GM12865 (cell line): ENCODE data around the gene ARL2BP.

Experiments
- DNase-seq: peaks from one replicate; pipeline ENCODE4 v3.0.0; 2010; ENCODE audit warnings: low read depth
- H3K4me3 ChIP-seq: 2 replicates; pipeline ENCODE4 v1.5.1; 2011; ENCODE audit warnings: mild to moderate bottlenecking, low read depth, low read length, control low read depth
- CTCF ChIP-seq: IDR thresholded peaks from 2 replicates; pipeline ENCODE4 v1.5.1; 2011; ENCODE audit warnings: low read length, control low read depth, low read depth, inconsistent platforms; ENCODE audit not compliant: insufficient read depth; ENCODE audit errors: missing control alignments

Gene ARL2BP

GRCh38 chr16:57277586-57277985 lies 32.5 kb downstream of the ARL2BP start:
- H3K4me3 ChIP-seq: no peak overlapping the region
- no peak for TF ChIP-seq CTCF
- peak; percentile 46 for DNase-seq

- H3K4me3 ChIP-seq: no peak overlapping the region
- TF ChIP-seq CTCF: no peak
- DNase-seq: no peak
These were observed 33.4 kb downstream of the ARL2BP start for GRCh38 chr16:57278494-57278893.

GRCh38 chr16:57279780-57280638 lies 35.0 kb downstream of the ARL2BP start:
- H3K4me3 ChIP-seq: no peak overlapping the region
- TF ChIP-seq CTCF: no peak
- no peak for DNase-seq

- no peak for DNase-seq
- TF ChIP-seq CTCF: no peak
- H3K4me3 ChIP-seq: no peak overlapping the region
These were observed 36.7 kb downstream of the ARL2BP start for GRCh38 chr16:57281791-57282190.

- H3K4me3 ChIP-seq: no peak overlapping the region
- TF ChIP-seq CTCF: no peak
- no peak for DNase-seq
These were observed 37.6 kb downstream of the ARL2BP start for GRCh38 chr16:57282510-57283213.

GRCh38 chr16:57283214-57283958 lies 38.3 kb downstream of the ARL2BP start:
- no peak overlapping the region for H3K4me3 ChIP-seq
- no peak for DNase-seq
- no peak for TF ChIP-seq CTCF
